GM12878 (cell line): ENCODE results near the gene RBM10. TPM values are rescaled to one million over a fixed set of nuclear protein-coding genes. Genes with fewer than 3 reads are reported as not detected.

ENCODE experiments used
- ATAC-seq: fragments of 200-7000 bp; cut with Tn5 transposase; 3 replicates; pipeline ENCODE4 v1.9.1; 2020; ENCODE audit warnings: mild to moderate bottlenecking, moderate library complexity
- BruUV-seq: library from RNA; stranded (reverse); fragments of 400-500 nt; replicated peaks from 2 replicates; lab custom pipeline; 2021; lab: Mats Ljungman, UMichigan
- CTCF ChIA-PET: fragments of 300-600 bp; sonication (Branson Sonifier 250); formaldehyde crosslinking; extraction: SDS; loops from one replicate; lab custom pipeline; 2021; ENCODE audit warnings: inconsistent platforms; lab: Yijun Ruan, JAX
- POLR2A ChIA-PET: fragments of 350-600 bp; formaldehyde crosslinking; extraction: SDS; loops from one replicate; lab custom pipeline; 2021; ENCODE audit warnings: inconsistent platforms; lab: Charles Lee
- RAD21 ChIA-PET: fragments of 300-600 bp; sonication (Branson Sonifier 250); formaldehyde crosslinking; loops from one replicate; lab custom pipeline; 2023; ENCODE audit warnings: antibody characterized with exemption; ENCODE audit not compliant: unreplicated experiment; lab: Charles Lee
- SMC1A ChIA-PET: fragments of 300-600 bp; sonication (Branson Sonifier 250); formaldehyde crosslinking; loops from one replicate; lab custom pipeline; 2023; ENCODE audit not compliant: unreplicated experiment, uncharacterized antibody; lab: Charles Lee
- DNase-seq: peaks from one replicate; pipeline ENCODE4 v3.0.0-alpha.2; 2011; ENCODE audit warnings: low read depth, low spot score
- FAIRE-seq: peaks from 3 replicates; lab custom pipeline; 2011; peaks lifted over from hg19 to GRCh38; lab: Jason Lieb, UNC
- H2AFZ ChIP-seq: 2 replicates; pipeline ENCODE4 v1.6.0; 2011; ENCODE audit warnings: low read depth, low read length, control low read depth; ENCODE audit not compliant: control insufficient read depth
- H3K27ac ChIP-seq: 2 replicates; pipeline ENCODE4 v1.5.1; 2011; ENCODE audit warnings: control low read depth; ENCODE audit not compliant: control insufficient read depth, insufficient read depth
- H3K27me3 ChIP-seq, 2 experiments: replicated peaks in 1 of 2; 2 replicates each; pipeline versions ENCODE4 v1.6.0 to v1.6.1; 2011; ENCODE audit warnings: low read length in 1 of 2; ENCODE audit not compliant: control insufficient read depth in 2 of 2, insufficient read depth in 2 of 2
- H3K36me3 ChIP-seq, 2 experiments: 2 replicates each; pipeline ENCODE4 v1.5.1; 2011; ENCODE audit warnings: low read length in 1 of 2; ENCODE audit not compliant: control insufficient read depth in 2 of 2, insufficient read depth in 2 of 2
- H3K4me1 ChIP-seq: 2 replicates; pipeline ENCODE4 v1.6.1; 2011; ENCODE audit warnings: mild to moderate bottlenecking, low read length, moderate library complexity, mixed read lengths; ENCODE audit not compliant: control insufficient read depth, insufficient read depth
- H3K4me2 ChIP-seq: 2 replicates; pipeline ENCODE4 v1.6.0; 2011; ENCODE audit warnings: control low read depth; ENCODE audit not compliant: control insufficient read depth, insufficient read depth
- H3K4me3 ChIP-seq: fragments of 200-600 bp; sonication (generic); 2 replicates; pipeline ENCODE4 v1.5.1; 2016
- H3K79me2 ChIP-seq: 2 replicates; pipeline ENCODE4 v1.6.0; 2011; ENCODE audit warnings: low read length; ENCODE audit not compliant: control insufficient read depth, insufficient read depth
- H3K9ac ChIP-seq: 2 replicates; pipeline ENCODE4 v1.8.0; 2011; ENCODE audit warnings: low read length, control low read depth, mixed read lengths; ENCODE audit not compliant: control insufficient read depth, insufficient read depth
- H3K9me3 ChIP-seq: replicated peaks from 3 replicates; pipeline ENCODE4 v1.5.1; 2011; ENCODE audit warnings: mild to moderate bottlenecking, low read length; ENCODE audit not compliant: control insufficient read depth, insufficient read depth
- H4K20me1 ChIP-seq: 2 replicates; pipeline ENCODE4 v1.6.0; 2011; ENCODE audit not compliant: control insufficient read depth, insufficient read depth
- BCL3 ChIP-seq: IDR thresholded peaks from 2 replicates; pipeline ENCODE4 v1.6.1; 2011; ENCODE audit warnings: borderline replicate concordance, low read depth, mild to moderate bottlenecking, moderate library complexity, low read length; ENCODE audit not compliant: insufficient read depth, poor library complexity, severe bottlenecking
- CBFB ChIP-seq: IDR thresholded peaks from 2 replicates; pipeline ENCODE4 v1.6.1; 2016; ENCODE audit warnings: antibody characterized with exemption, low read depth
- EGR1 ChIP-seq, 2 experiments: IDR thresholded peaks; 1 replicate in 1 of 2; 2 replicates in 1 of 2; pipeline ENCODE4 v1.6.1; 2011 to 2012; ENCODE audit warnings: low read depth in 2 of 2, low read length in 2 of 2, borderline replicate concordance in 1 of 2, mild to moderate bottlenecking in 1 of 2, moderate library complexity in 1 of 2
- IRF3 ChIP-seq: fragments of 450-650 bp; IDR thresholded peaks from 2 replicates; pipeline ENCODE4 v1.6.1; 2014; ENCODE audit warnings: mild to moderate bottlenecking
- NRF1 ChIP-seq: conservative IDR thresholded peaks from 2 replicates; pipeline ENCODE4 v1.6.1; 2011; ENCODE audit warnings: mild to moderate bottlenecking, low read depth, low read length, improper control_type of control experiment
- PAX5 ChIP-seq: IDR thresholded peaks from 2 replicates; pipeline ENCODE4 v1.6.1; 2011; ENCODE audit warnings: low read depth, low read length, borderline replicate concordance
- PBX3 ChIP-seq: IDR thresholded peaks from 2 replicates; pipeline ENCODE4 v1.6.1; 2011; ENCODE audit warnings: mild to moderate bottlenecking, low read depth, low read length, moderate library complexity; ENCODE audit not compliant: insufficient replicate concordance
- PML ChIP-seq: IDR thresholded peaks from 2 replicates; pipeline ENCODE4 v1.6.1; 2012; ENCODE audit warnings: low read length, inconsistent platforms
- RCOR1 ChIP-seq: conservative IDR thresholded peaks from 2 replicates; pipeline ENCODE4 v1.6.1; 2012; ENCODE audit warnings: low read depth, low read length, improper control_type of control experiment
- SPI1 ChIP-seq: IDR thresholded peaks from 2 replicates; pipeline ENCODE4 v1.6.1; 2011; ENCODE audit warnings: low read depth, mild to moderate bottlenecking, low read length, moderate library complexity, borderline replicate concordance; ENCODE audit not compliant: insufficient read depth
- SREBF1 ChIP-seq: IDR thresholded peaks from 2 replicates; pipeline ENCODE4 v1.6.1; 2012; ENCODE audit warnings: mild to moderate bottlenecking, low read length
- STAT1 ChIP-seq: fragments of 450-650 bp; conservative IDR thresholded peaks from 2 replicates; pipeline ENCODE4 v1.6.1; 2014; ENCODE audit warnings: antibody characterized with exemption, mild to moderate bottlenecking
- ZNF24 ChIP-seq: fragments of 450-650 bp; IDR thresholded peaks from 2 replicates; pipeline ENCODE4 v1.6.1; 2017; ENCODE audit warnings: antibody characterized with exemption, mild to moderate bottlenecking
- WGBS: methylation state at CpG from one replicate; pipeline ENCODE4 v1.1.6; 2016; ENCODE audit warnings: low lambda C conversion rate; ENCODE audit not compliant: insufficient replicate concordance, insufficient coverage; ENCODE audit errors: missing lambda C conversion rate; 5-methylcytosine and 5-hydroxymethylcytosine counted together
- in situ Hi-C: fragments of 300-500 bp; cut with MboI; formaldehyde crosslinking; loops from 9 replicates; pipeline ENCODE4 v1.14.3; 2018; ENCODE audit warnings: mixed read lengths
- intact Hi-C: fragments of 100-400 bp; cut with micrococcal nuclease; formaldehyde crosslinking; loops from one replicate; pipeline ENCODE4 v1.14.2; 2022; ENCODE audit not compliant: unreplicated experiment
- polyA plus RNA-seq, 11 experiments: library from polyadenylated mRNA; depleted of rRNA in 4 of 11; unstranded in 6 of 11; stranded (reverse) in 5 of 11; fragments of >200 nt; fragmentation: Nextera tagmentation in 4 of 11; fragmentation: Illumina TruSeq in 1 of 11; extraction: Ambion mirVana in 4 of 11; extraction: Trizol in 1 of 11; gene quantifications; 1 replicate in 1 of 11; 2 replicates in 10 of 11; pipeline versions ENCODE4 v1.2.1 to v1.2.3, GENCODE V29; 2011 to 2016; ENCODE audit warnings: inconsistent platforms in 2 of 11, missing spikeins in 2 of 11, low read depth in 1 of 11
- total RNA-seq, 4 experiments: library from RNA; depleted of rRNA in 3 of 4; stranded (reverse); fragments of >200 nt in 3 of 4; fragmentation: Illumina TruSeq in 1 of 4; extraction: Trizol in 1 of 4; gene quantifications; 2 replicates each; pipeline versions ENCODE4 v1.2.1 to v1.2.3, GENCODE V29; 2013 to 2021

RBM10 gene
- total and polyA plus RNA-seq, 10 of the 15 experiments (the other 5 are each of a cell fraction or from before 2014, with no cell fraction given): 1.4 to 60.0 (median 29.8) TPM

GRCh38 chrX:47217852-47218279, 72.8 kb downstream of the RBM10 start (continued):
- TF ChIP-seq PBX3 (peak; percentile 93), IRF3 (peak; percentile 45), BCL3 (peak; percentile 23), STAT1 (no peak)

- CTCF ChIA-PET: interaction anchor here (1.0 to 1.2 kb wide), 4 partner anchors 14 to 166 kb away, joined by 3 to 6 read pairs (median 5); partner anchors contain the start of genes NDUFB11, RBM10 and USP11
- H3K4me1 ChIP-seq: peaks cover 8% of the 10 kb centered on the region; the same call in 1 of the 2 replicates
- FAIRE-seq (no peak), DNase-seq (peak; percentile 76), ATAC-seq (peak; percentile 73)
- H3K9me3 ChIP-seq: no peaks in the 10 kb centered on the region
- peaks cover 41% of the 10 kb centered on the region for H3K79me2 ChIP-seq
- peaks cover 18% of the 10 kb centered on the region for H4K20me1 ChIP-seq
- H3K36me3 ChIP-seq: peaks cover 20 to 23% of the 10 kb centered on the region in 2 experiments
- intact Hi-C loops: loop anchor here (2.0 kb wide), 1 partner anchor 26 kb away; the partner anchor contains the start of gene UBA1
- peak within 1 kb of the TSS; percentile 75 for H3K4me2 ChIP-seq
- in situ Hi-C loops: loop anchor here (10.0 to 25.0 kb wide), 2 partner anchors 426 to 1719 kb away; no protein-coding TSS in a partner anchor
- RAD21 ChIA-PET: interaction anchor here (0.7 to 1.5 kb wide), 9 partner anchors 14 to 305 kb away, joined by 3 to 9 read pairs (median 6); partner anchors contain the start of genes NDUFB11, RBM10 and USP11
- H3K9ac ChIP-seq: peak within 1 kb of the TSS; percentile 88
- H3K4me3 ChIP-seq: peak within 1 kb of the TSS; percentile 88
- peak within 1 kb of the TSS; percentile 96 for H3K27ac ChIP-seq
- SMC1A ChIA-PET: interaction anchor here (0.7 to 1.0 kb wide), 8 partner anchors 14 to 416 kb away, joined by 3 to 6 read pairs (median 4); partner anchors contain the start of gene USP11
- H2AFZ ChIP-seq: peak within 1 kb of the TSS; percentile 96
- BruUV-seq: no TSS peak
- WGBS: 0% methylated on average over 54 of the region's 61 CpGs
- no peaks in the 10 kb centered on the region for H3K27me3 ChIP-seq
- POLR2A ChIA-PET: interaction anchor here (0.6 to 3.2 kb wide), 13 partner anchors 10 to 628 kb away, joined by 3 to 29 read pairs (median 3); partner anchors contain the start of genes RBM10 and USP11
- peak; percentile 86 for TF ChIP-seq NRF1
- TF ChIP-seq SREBF1: peak; percentile 96
- TF ChIP-seq SPI1: 0 out of 2 replicates have a peak, but pooled peaks have one; percentile 1
- TF ChIP-seq CBFB: 0 out of 2 replicates have a peak, but pooled peaks have one; percentile 10
- TF ChIP-seq PML: peak; percentile 81
- no peak for TF ChIP-seq RCOR1
- no peak for TF ChIP-seq ZNF24
- TF ChIP-seq EGR1 (IDR thresholded peaks at IDR 0.05; ENCODE audit: borderline replicate concordance in 1 of 2, low read depth in 2 of 2, low read length in 2 of 2): peak; percentile 35 to 43; a peak in 2 of 3 replicates
- 0 out of 2 replicates have a peak, but pooled peaks have one; percentile 8 for TF ChIP-seq PAX5
Observed at GRCh38 chrX:47218280-47218919, 73.4 kb downstream of the RBM10 start, which contains the start of gene CDK16. Gene CDK16, plus strand, starts transcription at chrX:47218681. Its CDS starts 4,877 bp downstream, at chrX:47223558.
